NB4 (cell line): ENCODE measurements around the gene PDXK.
A peak's percentile ranks its signal among the peaks of the same experiment; 100 is the strongest.
"Not testable (repeated sequence)": the region's sequence is repeated elsewhere in the genome, so short reads cannot be mapped to it uniquely, and the experiment has no call there.

Source experiments
- DNase-seq: peaks from one replicate; pipeline ENCODE4 v3.0.0; 2010; ENCODE audit warnings: low read depth
- H3K4me3 ChIP-seq: one replicate; pipeline ENCODE4 v1.5.1; 2011; ENCODE audit warnings: mild to moderate bottlenecking, low read depth, low read length, moderate library complexity
- MYC ChIP-seq: IDR thresholded peaks from 2 replicates; pipeline ENCODE4 v1.6.1; 2011; ENCODE audit warnings: low read depth, low read length
- POLR2A ChIP-seq: IDR thresholded peaks from 2 replicates; pipeline ENCODE4 v1.6.1; 2011; ENCODE audit warnings: mild to moderate bottlenecking; ENCODE audit not compliant: insufficient read length; ENCODE audit errors: extremely low read depth
- TF ChIP-seq, protein P1 (sequence below): IDR thresholded peaks from 2 replicates; pipeline ENCODE4 v1.6.1; 2011; ENCODE audit warnings: low read depth, low read length
- TF ChIP-seq, protein P2 (sequence below): IDR thresholded peaks from one replicate; pipeline ENCODE4 v1.5.1; 2012; ENCODE audit warnings: low read depth, low read length

PDXK gene

DNA sequence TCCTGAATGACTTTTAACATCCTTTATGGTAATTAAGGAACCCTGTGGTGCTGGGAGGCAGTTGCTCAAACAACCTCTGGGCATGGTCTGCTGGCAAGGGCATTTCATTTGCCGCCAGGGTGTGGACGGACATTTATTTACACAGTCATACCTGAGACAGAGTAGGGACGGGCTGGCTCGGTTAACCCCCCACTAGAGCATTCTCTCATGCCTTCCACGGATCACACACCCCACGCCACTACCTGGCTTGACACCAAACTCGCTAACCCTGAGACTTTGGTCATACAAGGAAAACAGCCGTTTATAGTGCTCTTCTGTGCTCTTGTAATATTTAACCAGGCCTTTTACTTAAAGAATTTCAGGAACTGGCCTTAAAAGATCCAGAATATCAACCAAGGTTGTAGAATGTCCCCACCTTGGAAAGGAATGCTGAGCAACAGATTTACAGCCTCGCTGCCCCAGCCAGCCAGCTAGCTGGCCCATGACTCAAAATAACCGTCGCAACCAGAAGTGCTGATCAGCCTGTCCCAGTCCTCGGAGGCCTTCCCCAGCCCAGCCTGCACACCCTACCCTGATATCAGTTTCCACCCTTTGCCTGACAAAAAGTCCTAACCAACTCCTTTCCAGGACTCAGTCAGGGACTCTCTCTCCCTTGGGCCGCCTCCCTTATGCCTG, 6.5 kb upstream of the PDXK start:
- DNase-seq, result no peak
- no peak overlapping the region for H3K4me3 ChIP-seq
- TF ChIP-seq MYC (no peak), POLR2A (no peak)
- TF ChIP-seq, protein P1, sequence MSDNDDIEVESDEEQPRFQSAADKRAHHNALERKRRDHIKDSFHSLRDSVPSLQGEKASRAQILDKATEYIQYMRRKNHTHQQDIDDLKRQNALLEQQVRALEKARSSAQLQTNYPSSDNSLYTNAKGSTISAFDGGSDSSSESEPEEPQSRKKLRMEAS, result no peak
- TF ChIP-seq, protein P2, sequence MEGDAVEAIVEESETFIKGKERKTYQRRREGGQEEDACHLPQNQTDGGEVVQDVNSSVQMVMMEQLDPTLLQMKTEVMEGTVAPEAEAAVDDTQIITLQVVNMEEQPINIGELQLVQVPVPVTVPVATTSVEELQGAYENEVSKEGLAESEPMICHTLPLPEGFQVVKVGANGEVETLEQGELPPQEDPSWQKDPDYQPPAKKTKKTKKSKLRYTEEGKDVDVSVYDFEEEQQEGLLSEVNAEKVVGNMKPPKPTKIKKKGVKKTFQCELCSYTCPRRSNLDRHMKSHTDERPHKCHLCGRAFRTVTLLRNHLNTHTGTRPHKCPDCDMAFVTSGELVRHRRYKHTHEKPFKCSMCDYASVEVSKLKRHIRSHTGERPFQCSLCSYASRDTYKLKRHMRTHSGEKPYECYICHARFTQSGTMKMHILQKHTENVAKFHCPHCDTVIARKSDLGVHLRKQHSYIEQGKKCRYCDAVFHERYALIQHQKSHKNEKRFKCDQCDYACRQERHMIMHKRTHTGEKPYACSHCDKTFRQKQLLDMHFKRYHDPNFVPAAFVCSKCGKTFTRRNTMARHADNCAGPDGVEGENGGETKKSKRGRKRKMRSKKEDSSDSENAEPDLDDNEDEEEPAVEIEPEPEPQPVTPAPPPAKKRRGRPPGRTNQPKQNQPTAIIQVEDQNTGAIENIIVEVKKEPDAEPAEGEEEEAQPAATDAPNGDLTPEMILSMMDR, result no peak

DNA sequence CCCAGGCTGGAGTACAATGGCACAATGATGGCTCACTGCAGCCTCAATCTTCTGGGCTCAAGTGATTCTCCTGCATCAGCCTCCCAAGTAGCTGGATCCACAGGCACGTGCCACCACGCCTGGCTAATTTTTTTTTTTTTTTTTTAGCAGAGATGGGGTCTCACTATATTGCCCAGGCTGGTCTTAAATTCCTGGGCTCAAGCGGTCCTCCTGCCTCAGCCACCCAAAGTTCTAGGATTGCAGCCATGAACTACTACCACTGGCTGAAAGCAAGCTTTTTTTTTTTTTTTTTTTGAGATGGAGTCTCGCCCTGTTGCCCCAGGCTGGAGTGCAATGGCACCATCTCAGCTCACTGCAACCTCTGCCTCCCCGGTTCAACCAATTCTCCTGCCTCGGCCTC, 5.8 kb upstream of the PDXK start:
- not testable (repeated sequence) for H3K4me3 ChIP-seq, DNase-seq

DNA sequence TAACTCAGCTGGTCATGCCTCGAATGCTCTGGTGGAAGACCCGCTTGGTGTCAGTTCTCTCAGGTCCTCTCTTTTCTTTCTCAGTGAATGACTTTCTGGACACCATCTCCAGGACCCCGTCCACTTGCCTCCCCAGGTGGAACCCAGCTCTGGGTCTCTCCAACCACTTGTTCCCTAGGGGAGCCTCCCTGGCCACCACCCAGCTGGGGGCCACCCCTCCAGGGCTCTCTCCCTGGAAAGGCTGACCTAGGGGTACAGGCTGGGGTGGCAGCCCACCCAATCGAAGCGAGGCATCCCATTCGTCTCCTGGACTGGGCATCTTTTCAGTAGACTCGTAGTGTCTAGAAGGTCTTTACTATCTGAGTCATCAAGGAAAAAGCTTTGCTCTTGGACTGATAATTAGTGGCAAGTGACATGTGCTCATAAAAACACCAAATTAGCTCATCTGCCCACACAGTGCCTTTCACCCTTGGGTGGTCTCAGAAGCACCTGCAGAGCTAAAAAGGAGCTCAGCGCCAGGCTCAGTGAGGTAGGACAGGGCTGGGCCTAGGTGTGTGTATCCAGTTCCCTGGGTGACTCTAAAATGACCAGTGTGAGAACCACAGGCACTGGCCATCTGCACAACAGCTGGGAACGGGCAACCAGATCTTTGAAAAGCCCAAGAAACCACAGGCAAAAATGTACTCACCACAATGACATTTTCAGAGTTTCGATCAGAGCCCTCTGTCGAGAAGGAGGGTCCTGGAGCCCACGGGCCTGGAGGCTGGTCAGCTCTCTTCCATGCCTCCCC, 2.4 kb upstream of the PDXK start:
- no peak overlapping the region for H3K4me3 ChIP-seq
- TF ChIP-seq POLR2A (no peak), MYC (no peak)
- TF ChIP-seq, protein P2, result no peak
- TF ChIP-seq, protein P1, result peak; percentile 33; the same call in 1 of the 2 replicates
- DNase-seq, result peak; percentile 47

DNA sequence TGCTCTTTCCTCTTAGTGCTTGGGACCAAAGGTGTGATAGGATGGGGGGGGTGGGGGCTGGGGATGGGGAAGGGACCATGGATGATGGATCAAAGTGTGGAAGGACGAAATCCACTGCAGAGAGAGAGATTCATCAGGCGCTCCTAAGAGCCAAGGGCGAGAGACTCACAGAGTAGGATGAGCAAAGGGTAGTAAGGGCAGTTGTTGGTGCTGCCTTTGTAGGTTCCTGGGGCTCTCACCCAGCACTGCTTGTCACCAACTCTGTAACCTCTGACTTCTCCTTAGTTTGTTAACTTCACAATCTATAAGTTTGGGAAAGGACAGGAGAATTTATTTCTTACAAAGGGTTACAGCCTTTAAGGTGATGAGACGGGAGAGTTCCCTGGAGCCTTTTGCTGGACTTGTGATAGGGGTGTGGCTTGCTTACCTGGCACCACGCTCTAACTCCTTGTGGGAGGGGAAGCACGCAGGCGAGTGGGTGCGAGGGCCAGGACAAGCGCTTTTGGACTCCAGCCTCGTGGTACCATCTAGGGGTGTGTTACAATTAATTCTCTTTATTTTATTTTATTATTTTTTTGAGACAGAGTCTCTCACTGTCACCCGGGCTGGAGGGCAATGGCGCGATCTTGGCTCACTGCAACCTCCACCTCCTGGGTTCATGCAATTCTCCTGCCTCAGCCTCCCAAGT, 1.6 kb upstream of the PDXK start:
- TF ChIP-seq, protein P1, result no peak
- TF ChIP-seq MYC (no peak), POLR2A (no peak)
- TF ChIP-seq, protein P2, result no peak
- DNase-seq, result no peak
- H3K4me3 ChIP-seq, result no peak overlapping the region

DNA sequence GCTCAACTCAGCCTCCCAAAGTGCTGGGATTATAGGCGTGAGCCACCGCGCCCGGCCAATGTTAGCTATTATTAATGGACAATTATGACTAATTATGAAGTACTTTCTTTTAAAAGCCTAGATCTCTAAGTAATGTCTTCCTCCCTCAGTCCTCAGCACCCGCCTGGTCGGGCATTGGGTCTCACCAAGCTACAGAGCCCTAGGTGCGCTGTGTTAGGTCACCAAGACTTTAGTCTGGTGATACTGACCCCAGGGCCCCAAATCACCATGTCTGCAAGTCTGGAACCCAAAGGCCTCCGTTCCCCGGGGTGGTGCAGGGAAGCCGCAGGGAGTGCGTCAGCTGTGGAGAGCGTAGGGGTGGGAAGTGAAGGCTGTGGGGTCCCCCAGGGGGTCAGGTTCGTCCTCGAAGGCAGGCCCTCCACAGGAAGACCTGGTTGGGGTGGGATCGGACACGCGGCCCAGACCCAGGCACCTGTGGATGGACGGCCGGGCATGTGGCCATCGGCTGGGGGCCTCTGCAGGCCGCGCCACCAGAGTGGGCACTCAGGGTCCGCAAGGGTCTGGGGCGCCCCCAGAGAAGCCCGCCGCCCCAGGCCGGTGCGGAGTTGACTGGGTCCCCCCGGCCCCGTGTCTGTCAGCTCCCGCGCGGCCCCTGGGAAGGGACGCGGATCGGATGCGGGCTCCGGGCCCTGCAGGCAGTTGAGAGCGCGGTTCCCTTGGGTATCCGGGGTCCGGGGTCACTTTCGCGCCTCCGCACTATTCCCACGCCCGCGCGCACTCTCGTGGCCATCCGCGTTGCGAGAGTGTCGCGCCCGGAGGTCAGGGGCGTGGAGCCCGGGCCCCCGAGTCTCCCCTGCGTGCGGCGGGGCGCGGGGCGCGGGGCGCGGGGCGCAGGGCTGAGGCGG, 710 bp upstream of the PDXK start:
- no peak for TF ChIP-seq POLR2A
- TF ChIP-seq MYC, result no peak
- TF ChIP-seq, protein P1, result no peak
- TF ChIP-seq, protein P2, result no peak

More for the DNA sequence above, 710 bp upstream of the PDXK start:
- H3K4me3 ChIP-seq, result peak overlapping the region; percentile 28
- DNase-seq, result no peak
